ENCODE measurements around the gene FSTL1.

GRCh38 chr3:120418446-120418845 lies 32.3 kb downstream of the FSTL1 start:
- TF ChIP-seq CTCF (IDR thresholded peaks at IDR 0.05) (no peak), NFIC (IDR thresholded peaks at IDR 0.05; ENCODE audit: borderline replicate concordance) (no peak), MXI1 (IDR thresholded peaks at IDR 0.05; ENCODE audit: low read depth, low read length) (no peak), NRF1 (IDR thresholded peaks at IDR 0.05; ENCODE audit: low read depth, low read length) (no peak), FOXJ3 (CRISPR knock-in tag; IDR thresholded peaks at IDR 0.05) (no peak), MAX (IDR thresholded peaks at IDR 0.05; ENCODE audit: low read depth) (no peak), REST (IDR thresholded peaks at IDR 0.05; ENCODE audit: low read depth, low read length) (no peak), EP300 (IDR thresholded peaks at IDR 0.05; ENCODE audit: borderline replicate concordance in 1 of 2, low read depth in 1 of 2, low read length in 1 of 2) (no peak), POLR2AphosphoS5 (IDR thresholded peaks at IDR 0.05; ENCODE audit: low read depth, low read length) (no peak), SIN3A (IDR thresholded peaks at IDR 0.05; ENCODE audit: borderline replicate concordance, low read depth, low read length) (no peak), USF1 (IDR thresholded peaks at IDR 0.05; ENCODE audit: borderline replicate concordance, low read depth) (no peak), ZBTB33 (IDR thresholded peaks at IDR 0.05; ENCODE audit: borderline replicate concordance, low read depth) (no peak), TCF12 (IDR thresholded peaks at IDR 0.05) (no peak), PBX3 (IDR thresholded peaks at IDR 0.05) (no peak)

All from SK-N-SH (cell line).